WTC11 (cell line): ENCODE results near the gene TOM1L2. TPM values are rescaled to one million over a fixed set of nuclear protein-coding genes. Genes with fewer than 3 reads are reported as not detected.

Experiments
- ATAC-seq: fragments of 200-7000 bp; cut with Tn5 transposase; 2 replicates; pipeline ENCODE4 v1.10.0; 2021; ENCODE audit warnings: mild to moderate bottlenecking, moderate library complexity
- CTCF ChIA-PET: fragments of 300-600 bp; sonication (Branson Sonifier 250); formaldehyde crosslinking; loops from one replicate; lab custom pipeline; 2021; ENCODE audit warnings: antibody characterized with exemption; lab: Charles Lee
- POLR2A ChIA-PET: fragments of 350-600 bp; sonication (Branson Sonifier 250); formaldehyde crosslinking; loops from one replicate; lab custom pipeline; 2021; ENCODE audit warnings: antibody characterized with exemption; lab: Charles Lee
- DNase-seq: peaks from one replicate; pipeline ENCODE4 v3.0.0; 2021; ENCODE audit warnings: low spot score
- H3K27ac Mint-ChIP-seq: 2 replicates; pipeline ENCODE4 v1.8.0; 2021; ENCODE audit warnings: mixed read lengths
- H3K27me3 Mint-ChIP-seq: 2 replicates; pipeline ENCODE4 v1.8.0; 2021; ENCODE audit warnings: low read depth, mild to moderate bottlenecking, moderate library complexity, mixed read lengths
- H3K36me3 Mint-ChIP-seq: 2 replicates; pipeline ENCODE4 v1.8.0; 2021; ENCODE audit warnings: mixed read lengths
- H3K4me1 Mint-ChIP-seq: 2 replicates; pipeline ENCODE4 v1.8.0; 2022; ENCODE audit warnings: mixed read lengths
- H3K4me3 Mint-ChIP-seq: 2 replicates; pipeline ENCODE4 v1.8.0; 2021; ENCODE audit warnings: mild to moderate bottlenecking, moderate library complexity, mixed read lengths
- H3K9me3 Mint-ChIP-seq: 2 replicates; pipeline ENCODE4 v1.8.0; 2021; ENCODE audit warnings: mixed read lengths
- CBFB ChIP-seq: sonication (generic); formaldehyde crosslinking; IDR thresholded peaks from 2 replicates; pipeline ENCODE4 v1.8.1; 2022; ENCODE audit warnings: mild to moderate bottlenecking, low read depth, missing genetic modification reagents
- E2F4 ChIP-seq: sonication (generic); formaldehyde crosslinking; IDR thresholded peaks from 2 replicates; pipeline ENCODE4 v1.8.1; 2022; ENCODE audit warnings: low read depth, mild to moderate bottlenecking, moderate library complexity, missing genetic modification reagents, borderline replicate concordance
- EMX1 ChIP-seq: fragments of 250-450 bp; sonication (Bioruptor Pico); IDR thresholded peaks from 2 replicates; pipeline ENCODE4 v1.8.0; 2021; ENCODE audit warnings: mild to moderate bottlenecking
- ESRRA ChIP-seq: sonication (generic); formaldehyde crosslinking; IDR thresholded peaks from 2 replicates; pipeline ENCODE4 v1.8.1; 2022; ENCODE audit warnings: mild to moderate bottlenecking, missing genetic modification reagents, borderline replicate concordance
- GTF2I ChIP-seq: fragments of 250-450 bp; sonication (Bioruptor Pico); conservative IDR thresholded peaks from 2 replicates; pipeline ENCODE4 v1.4.0; 2021; ENCODE audit warnings: mild to moderate bottlenecking
- NFE2L1 ChIP-seq: sonication (generic); formaldehyde crosslinking; IDR thresholded peaks from 2 replicates; pipeline ENCODE4 v1.8.1; 2023; ENCODE audit warnings: missing genetic modification reagents
- NR2C2 ChIP-seq: sonication (generic); formaldehyde crosslinking; IDR thresholded peaks from 2 replicates; pipeline ENCODE4 v1.8.0; 2022; ENCODE audit warnings: mild to moderate bottlenecking, missing genetic modification reagents
- NR3C1 ChIP-seq: sonication (generic); formaldehyde crosslinking; conservative IDR thresholded peaks from 2 replicates; pipeline ENCODE4 v1.8.1; 2023; ENCODE audit warnings: low read depth, mild to moderate bottlenecking, missing genetic modification reagents
- RORB ChIP-seq: fragments of 250-450 bp; sonication (Bioruptor Pico); IDR thresholded peaks from 2 replicates; pipeline ENCODE4 v1.9.0; 2021; ENCODE audit warnings: mild to moderate bottlenecking
- SOX15 ChIP-seq: fragments of 250-450 bp; sonication (Bioruptor Pico); IDR thresholded peaks from 2 replicates; pipeline ENCODE4 v1.9.0; 2021; ENCODE audit warnings: mild to moderate bottlenecking
- TEAD4 ChIP-seq: sonication (generic); formaldehyde crosslinking; IDR thresholded peaks from 2 replicates; pipeline ENCODE4 v1.8.0; 2022; ENCODE audit warnings: mild to moderate bottlenecking, missing genetic modification reagents
- USF1 ChIP-seq: sonication (generic); formaldehyde crosslinking; IDR thresholded peaks from 2 replicates; pipeline ENCODE4 v1.8.0; 2022; ENCODE audit warnings: mild to moderate bottlenecking, missing genetic modification reagents
- USF2 ChIP-seq: sonication (generic); formaldehyde crosslinking; IDR thresholded peaks from 2 replicates; pipeline ENCODE4 v1.8.1; 2023; ENCODE audit warnings: mild to moderate bottlenecking, missing genetic modification reagents, moderate library complexity
- ZMAT4 ChIP-seq: fragments of 250-450 bp; sonication (Bioruptor Pico); IDR thresholded peaks from 2 replicates; pipeline ENCODE4 v1.9.0; 2021; ENCODE audit warnings: mild to moderate bottlenecking
- ZNF232 ChIP-seq: sonication (generic); formaldehyde crosslinking; IDR thresholded peaks from 2 replicates; pipeline ENCODE4 v1.8.0; 2022; ENCODE audit warnings: mild to moderate bottlenecking, missing genetic modification reagents
- ZNF263 ChIP-seq: sonication (generic); formaldehyde crosslinking; IDR thresholded peaks from 2 replicates; pipeline ENCODE4 v1.8.1; 2022; ENCODE audit warnings: low read depth, mild to moderate bottlenecking, moderate library complexity, missing genetic modification reagents
- ZNF396 ChIP-seq: fragments of 250-450 bp; sonication (Bioruptor Pico); IDR thresholded peaks from 2 replicates; pipeline ENCODE4 v1.8.0; 2021; ENCODE audit warnings: mild to moderate bottlenecking, moderate library complexity, borderline replicate concordance
- ZNF425 ChIP-seq: fragments of 250-450 bp; sonication (Bioruptor Pico); conservative IDR thresholded peaks from 2 replicates; pipeline ENCODE4 v1.9.0; 2021; ENCODE audit warnings: mild to moderate bottlenecking
- ZSCAN18 ChIP-seq: fragments of 250-450 bp; sonication (Bioruptor Pico); IDR thresholded peaks from 2 replicates; pipeline ENCODE4 v2.1.2; 2022; ENCODE audit warnings: mild to moderate bottlenecking, moderate library complexity
- total RNA-seq: library from RNA; stranded (reverse); gene quantifications from 3 replicates; pipeline ENCODE4 v1.2.3, GENCODE V29; 2021

Gene TOM1L2
- total RNA-seq, 1 experiment from 2014 or later = 6.4 TPM

- TF ChIP-seq TEAD4 (CRISPR knock-in tag) (no peak), ZNF263 (CRISPR knock-in tag) (no peak), ZNF425 (CRISPR knock-in tag) (no peak), USF1 (CRISPR knock-in tag) (no peak), NR3C1 (no peak), GTF2I (CRISPR knock-in tag) (no peak), ZMAT4 (no peak), ESRRA (CRISPR knock-in tag) (no peak), NFE2L1 (CRISPR knock-in tag) (no peak)
- TF ChIP-seq, all 79 proteins: peak for 0
Measured at GRCh38 chr17:17833658-17834357, 138.4 kb downstream of the TOM1L2 start (continued).

GRCh38 chr17:17832032-17832363 lies 140.2 kb downstream of the TOM1L2 start:
- no peak for TF ChIP-seq ZNF232 (CRISPR knock-in tag)
- no peak for TF ChIP-seq CBFB
- TF ChIP-seq EMX1 (CRISPR knock-in tag) = no peak
- no peak for TF ChIP-seq ZSCAN18 (CRISPR knock-in tag)
- no peak for TF ChIP-seq RORB (CRISPR knock-in tag)
- TF ChIP-seq ZNF396 (CRISPR knock-in tag) = no peak
- TF ChIP-seq TEAD4 (CRISPR knock-in tag) = no peak
- TF ChIP-seq ESRRA (CRISPR knock-in tag) = no peak
- TF ChIP-seq, all 79 proteins: peak for 0
- DNase-seq = no peak
- no peak overlapping the region for H3K4me3 Mint-ChIP-seq
- ChIA-PET POLR2A (interaction anchor here (1.6 kb wide), 1 partner anchor 19 kb away, joined by 4 read pairs; no protein-coding TSS in a partner anchor), CTCF (interaction anchor here (1.0 kb wide), 2 partner anchors 17 to 51 kb away, joined by 3 to 4 read pairs; no protein-coding TSS in a partner anchor)
- peaks cover 50% of the 10 kb centered on the region for H3K4me1 Mint-ChIP-seq
- no peaks in the 10 kb centered on the region for H3K9me3 Mint-ChIP-seq
- H3K27me3 Mint-ChIP-seq = no peaks in the 10 kb centered on the region
- H3K36me3 Mint-ChIP-seq = peaks cover 24% of the 10 kb centered on the region
- no peak for ATAC-seq
- peak overlapping the region; percentile 59; the same call in 1 of the 2 replicates for H3K27ac Mint-ChIP-seq

- CTCF ChIA-PET = interaction anchor here (1.0 kb wide), 2 partner anchors 17 to 51 kb away, joined by 3 to 4 read pairs; no protein-coding TSS in a partner anchor
- Mint-ChIP-seq H3K27ac (peak overlapping the region; percentile 65), H3K36me3 (peaks cover 24% of the 10 kb centered on the region)
- TF ChIP-seq E2F4 (no peak), SOX15 (CRISPR knock-in tag) (no peak), NR2C2 (CRISPR knock-in tag) (no peak), ZNF263 (CRISPR knock-in tag) (no peak), ZNF425 (CRISPR knock-in tag) (no peak), ZMAT4 (no peak), USF2 (CRISPR knock-in tag) (no peak)
- TF ChIP-seq, all 79 proteins: peak for 0
- no peak for ATAC-seq
- POLR2A ChIA-PET = interaction anchor here (1.6 kb wide), 1 partner anchor 18 kb away, joined by 4 read pairs; no protein-coding TSS in a partner anchor
- Mint-ChIP-seq H3K4me3 (no peak overlapping the region), H3K9me3 (no peaks in the 10 kb centered on the region), H3K27me3 (no peaks in the 10 kb centered on the region), H3K4me1 (peaks cover 54% of the 10 kb centered on the region)
- DNase-seq = no peak
Measured at GRCh38 chr17:17831208-17832031, 140.8 kb downstream of the TOM1L2 start.
